HG03571 (cell line): ENCODE results near the gene SCMH1.
"Not testable (repeated sequence)": the region's sequence is repeated elsewhere in the genome, so short reads cannot be mapped to it uniquely, and the experiment has no call there.

Experiments used
- ATAC-seq: cut with Tn5 transposase; IDR thresholded peaks from one replicate; pipeline ENCODE4 v1.9.1; 2021; ENCODE audit not compliant: unreplicated experiment

Gene SCMH1

GRCh38 chr1:41215623-41216022 is 26.5 kb downstream of the SCMH1 start:
- no peak for ATAC-seq

DNA sequence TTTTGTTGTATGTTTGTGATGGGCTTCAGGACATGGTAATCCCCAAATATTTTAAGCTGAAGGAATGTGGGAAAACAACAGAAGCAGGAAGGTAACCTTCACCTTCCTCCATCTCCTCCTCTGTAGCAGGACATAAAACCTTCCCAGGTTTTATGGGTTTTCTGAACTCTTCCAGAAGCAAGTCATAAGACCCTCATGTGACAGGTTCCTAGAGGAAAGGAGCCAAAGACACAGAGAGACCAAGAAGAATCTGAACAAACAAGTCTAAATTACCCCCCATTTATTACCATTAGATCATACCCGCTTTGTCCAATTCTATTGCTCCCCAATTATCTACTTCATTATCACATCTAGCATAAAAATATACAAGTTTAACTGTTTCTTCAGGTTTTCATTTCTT is 28.8 kb downstream of the SCMH1 start:
- no peak for ATAC-seq

GRCh38 chr1:41211608-41212007 is 30.5 kb downstream of the SCMH1 start:
- ATAC-seq: not testable (repeated sequence)

GRCh38 chr1:41207053-41207452 is 35.1 kb downstream of the SCMH1 start:
- not testable (repeated sequence) for ATAC-seq

- no peak for ATAC-seq
Observed at GRCh38 chr1:41200728-41201127, 41.4 kb downstream of the SCMH1 start.

DNA sequence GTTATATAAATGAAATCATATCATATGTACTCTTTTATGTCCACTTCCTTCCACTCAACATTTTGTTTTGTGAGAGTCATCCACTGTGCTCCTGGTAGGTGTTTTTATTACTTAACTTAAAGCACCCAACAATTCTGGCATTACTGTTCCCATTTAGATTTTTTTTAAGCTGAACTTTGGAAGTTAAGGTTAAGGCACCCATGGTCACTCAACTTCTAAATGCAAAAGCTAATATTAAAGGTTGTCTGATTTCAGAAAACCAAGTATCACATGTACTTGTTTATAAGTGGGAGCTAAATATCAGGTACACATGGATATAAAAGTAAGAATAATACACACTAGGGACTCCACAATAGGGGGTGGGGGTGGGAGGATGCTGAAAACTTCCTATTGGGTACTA is 42.7 kb downstream of the SCMH1 start:
- no peak for ATAC-seq

GRCh38 chr1:41192456-41193178 is 49.5 kb downstream of the SCMH1 start:
- ATAC-seq: no peak

DNA sequence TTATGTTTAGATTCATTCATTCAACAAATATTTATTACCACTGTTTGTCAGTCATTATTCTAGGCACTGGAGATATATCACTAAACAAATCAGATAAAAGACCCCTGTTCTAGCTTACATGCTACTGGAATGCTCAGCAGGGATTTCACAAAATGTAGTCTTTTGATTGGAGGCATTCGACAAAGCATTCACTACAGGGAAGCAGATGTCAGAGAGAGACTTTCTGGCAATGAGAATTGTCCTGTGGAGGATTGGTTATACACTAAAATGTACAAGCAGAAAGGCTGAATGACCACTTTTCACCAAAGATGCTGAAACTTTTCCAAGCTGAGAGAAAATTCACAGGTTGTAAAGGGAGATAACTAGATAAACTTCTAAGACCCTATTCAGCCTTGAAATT is 57.7 kb downstream of the SCMH1 start:
- ATAC-seq: no peak

DNA sequence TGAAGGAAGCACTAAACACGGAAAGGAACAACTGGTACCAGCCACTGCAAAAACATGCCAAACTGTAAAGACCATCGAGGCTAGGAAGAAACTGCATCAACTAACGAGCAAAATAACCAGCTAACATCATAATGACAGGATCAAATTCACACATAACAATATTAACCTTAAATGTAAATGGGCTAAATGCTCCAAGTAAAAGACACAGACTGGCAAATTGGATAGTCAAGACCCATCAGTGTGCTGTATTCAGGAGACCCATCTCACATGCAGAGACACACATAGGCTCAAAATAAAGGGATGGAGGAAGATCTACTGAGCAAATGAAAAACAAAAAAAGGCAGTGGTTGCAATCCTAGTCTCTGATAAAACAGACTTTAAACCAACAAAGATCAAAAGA is 63.9 kb downstream of the SCMH1 start:
- not testable (repeated sequence) for ATAC-seq

DNA sequence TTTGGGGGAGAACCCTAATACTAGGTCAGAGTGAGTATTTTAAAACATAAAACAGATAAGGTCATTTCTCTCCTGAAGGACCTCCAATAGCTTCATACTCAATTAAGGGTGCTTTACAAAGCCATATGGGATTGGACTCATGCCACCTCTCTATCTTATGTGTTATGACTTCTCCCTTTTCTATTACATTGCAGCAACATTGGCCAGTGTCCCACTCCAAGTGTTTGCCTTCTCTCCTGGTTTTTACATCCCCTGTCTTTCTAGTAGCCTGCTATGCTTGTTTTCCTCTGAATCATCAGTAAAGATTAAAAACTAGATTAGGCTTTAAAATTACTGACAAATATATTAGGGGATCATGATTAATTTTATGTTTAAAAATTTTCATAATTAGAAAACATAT is 66.6 kb downstream of the SCMH1 start:
- ATAC-seq: no peak

DNA sequence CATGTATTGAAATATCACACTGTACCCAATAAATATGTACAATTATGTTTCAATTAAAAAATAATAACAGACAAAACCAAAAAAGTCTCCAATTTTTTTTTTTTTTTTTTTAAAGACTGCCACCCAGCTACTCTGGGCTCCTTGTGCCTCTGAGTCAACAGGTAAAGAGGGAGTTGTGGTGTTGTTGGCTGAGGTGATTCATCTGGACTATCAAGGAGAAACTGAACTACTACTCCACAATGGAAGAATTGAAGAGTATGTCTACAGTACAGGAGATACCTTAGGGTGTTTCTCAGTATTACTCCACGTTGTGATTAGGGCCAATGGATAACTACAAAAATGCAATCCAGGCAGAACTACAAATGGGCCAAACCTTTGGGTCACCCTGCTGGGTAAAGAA is 67.9 kb downstream of the SCMH1 start:
- ATAC-seq: no peak

DNA sequence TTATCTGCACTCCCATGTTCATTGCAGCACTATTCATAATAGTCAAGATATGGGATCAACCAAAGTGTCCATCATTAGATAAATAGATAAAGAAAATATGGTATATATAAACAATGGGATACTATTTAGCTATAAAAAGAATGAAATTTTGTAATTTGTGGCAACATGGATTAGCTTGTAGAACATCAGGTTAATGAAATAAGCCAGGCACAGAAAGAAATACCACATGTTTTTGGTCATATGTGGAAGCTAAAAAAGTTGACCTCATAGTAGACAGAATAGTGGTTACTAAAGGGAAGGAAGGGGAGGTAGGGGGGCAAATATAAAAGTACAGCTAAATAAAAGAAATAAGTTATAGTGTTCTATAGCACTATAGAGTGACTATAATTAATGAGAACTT is 68.5 kb downstream of the SCMH1 start:
- no peak for ATAC-seq

GRCh38 chr1:41171266-41171874 is 70.7 kb downstream of the SCMH1 start:
- ATAC-seq: no peak

DNA sequence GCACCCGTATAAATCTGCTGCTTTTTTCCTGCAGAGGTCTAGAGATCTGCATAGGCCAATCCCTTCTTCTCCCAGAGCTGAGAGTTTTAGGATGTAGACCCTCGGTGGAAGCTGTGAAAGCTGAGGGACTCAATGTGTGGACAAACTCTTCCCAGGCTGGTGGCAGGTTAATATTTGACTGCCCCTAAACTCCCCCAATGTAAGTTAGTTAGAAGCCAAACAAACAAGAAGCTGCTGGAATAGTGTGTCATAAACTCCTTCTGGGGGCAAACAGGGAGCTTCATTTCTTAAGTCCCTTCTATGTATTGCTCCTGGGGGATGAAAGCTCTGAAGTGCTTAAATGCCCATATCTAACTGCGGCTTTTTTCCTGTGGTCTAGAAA is 72.3 kb downstream of the SCMH1 start:
- no peak for ATAC-seq

GRCh38 chr1:41169066-41169798 is 72.9 kb downstream of the SCMH1 start:
- no peak for ATAC-seq

DNA sequence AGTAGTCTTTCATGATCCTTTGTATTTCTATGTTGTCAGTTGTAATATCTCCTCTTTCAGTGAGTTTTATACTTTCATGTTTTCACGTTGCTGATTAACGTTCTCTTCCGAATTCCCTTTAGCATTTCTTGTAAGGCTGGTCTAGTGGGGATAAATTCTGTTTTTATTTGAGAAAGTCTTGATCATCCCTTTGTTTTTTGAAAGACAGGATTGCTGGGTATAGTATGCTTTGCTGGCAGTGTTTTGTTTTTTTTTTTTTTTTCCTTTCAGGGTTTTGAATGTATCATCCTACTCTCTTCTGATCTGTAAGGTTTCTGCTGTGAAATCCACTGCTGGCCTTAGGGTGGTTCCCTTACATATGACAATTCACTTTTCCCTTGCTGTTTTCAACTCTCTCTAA is 74.4 kb downstream of the SCMH1 start:
- no peak for ATAC-seq

GRCh38 chr1:41164727-41165126 is 77.4 kb downstream of the SCMH1 start:
- no peak for ATAC-seq

GRCh38 chr1:41162441-41162840 is 79.7 kb downstream of the SCMH1 start:
- ATAC-seq: no peak

DNA sequence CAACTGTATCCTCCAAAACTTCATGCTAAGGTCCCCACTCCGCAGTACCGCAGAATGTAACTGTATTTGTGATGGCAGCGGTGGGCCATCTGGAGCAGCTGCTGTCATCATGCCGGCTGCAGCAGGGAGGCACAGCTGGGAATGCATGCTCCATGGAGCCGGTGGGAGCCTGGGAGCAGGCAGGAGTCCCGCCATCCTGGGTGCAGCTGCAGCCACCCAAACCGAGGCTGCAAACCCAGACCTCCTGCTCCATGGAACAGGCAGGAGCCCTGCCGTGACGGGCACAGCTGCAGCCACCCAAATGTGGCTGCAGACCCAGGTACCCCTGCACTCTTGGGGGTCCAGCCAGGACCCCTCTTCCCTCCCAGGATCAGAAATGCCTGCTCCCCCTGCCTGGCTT is 80.3 kb downstream of the SCMH1 start:
- ATAC-seq: no peak

- ATAC-seq: no peak
Observed at GRCh38 chr1:41160498-41161110, 81.5 kb downstream of the SCMH1 start.

DNA sequence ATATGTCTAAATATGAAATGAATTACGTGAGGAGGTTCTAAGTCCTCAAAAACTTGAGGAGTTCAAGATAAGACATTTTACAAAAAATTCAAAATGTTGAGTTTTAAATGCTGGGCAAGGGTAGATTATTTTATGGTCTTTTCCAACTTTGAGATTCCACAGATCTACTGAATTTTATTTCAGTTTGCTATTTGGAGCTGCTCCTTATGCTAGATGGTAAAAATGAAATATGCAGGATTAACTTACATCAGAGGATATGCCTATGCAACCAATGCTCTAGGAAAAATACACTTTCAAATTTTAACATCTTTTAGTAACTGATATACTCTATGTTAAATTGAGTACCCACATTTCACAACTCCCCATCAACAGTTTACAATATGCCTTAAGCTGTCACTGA is 83.1 kb downstream of the SCMH1 start:
- no peak for ATAC-seq
